ENCODE results near the gene ATP7A. TPM values are rescaled to one million over a fixed set of nuclear protein-coding genes. Genes with fewer than 3 reads are reported as not detected.

ATP7A gene
- total and polyA plus RNA-seq, 2 donors (not counting 1 experiment from before 2014, with no cell fraction given) = 2.7 to 12.4 TPM

DNA sequence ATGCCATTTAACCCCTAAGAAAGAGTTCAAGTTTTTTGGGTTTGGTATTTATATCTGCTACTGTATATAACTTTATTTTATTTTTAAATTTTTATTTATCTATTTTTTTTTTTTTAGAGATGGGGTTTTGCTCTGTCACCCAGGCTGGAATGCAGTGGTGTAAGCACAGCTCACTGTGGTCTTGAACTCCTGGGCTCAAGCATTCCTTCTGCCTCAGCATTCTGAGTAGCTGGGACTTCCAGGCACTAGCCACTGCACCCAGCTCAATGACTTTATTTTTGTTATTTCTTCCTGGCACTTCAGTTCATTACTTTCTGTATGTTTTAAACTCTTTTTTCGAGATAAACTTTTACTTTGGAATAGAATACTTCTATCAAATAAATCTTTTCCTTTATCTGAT is 101.4 kb downstream of the ATP7A start:
- POLR2A ChIA-PET = no interaction called here
- no peaks in the 10 kb centered on the region for H3K27me3 ChIP-seq (replicated peaks in 1 of 4; ENCODE audit: control extremely low read depth in 1 of 4, control insufficient read depth in 3 of 4, insufficient read depth in 4 of 4, low read length in 3 of 4)
- H3K4me2 ChIP-seq (replicated peaks; ENCODE audit: low read depth, low read length, poor library complexity, severe bottlenecking) = no peak overlapping the region
- no CpG with 5 or more reads among the region's 1 CpG for WGBS (ENCODE audit: insufficient coverage)
- H3K27ac ChIP-seq (ENCODE audit: low read length in 2 of 2) = no peak overlapping the region
- CTCF ChIA-PET = interaction anchor here (2.0 kb wide), 1 partner anchor 13 kb away, joined by 5 read pairs; no protein-coding TSS in a partner anchor
- no peak overlapping the region for H3K27ac Mint-ChIP-seq
- H3K36me3 ChIP-seq (replicated peaks in 1 of 2; ENCODE audit: control extremely low read depth in 1 of 2, control insufficient read depth in 1 of 2, extremely low read depth in 1 of 2, insufficient read depth in 2 of 2, low read length in 1 of 2) = no peaks in the 10 kb centered on the region
- no peaks in the 10 kb centered on the region for H3K4me1 ChIP-seq (ENCODE audit: control insufficient read depth in 2 of 2, insufficient read depth in 2 of 2, low read length in 2 of 2)
- no peak overlapping the region for H3K9ac ChIP-seq (ENCODE audit: low read length)
- ATAC-seq (ENCODE audit: low read depth) (no peak), DNase-seq (no peak)
- no peak for TF ChIP-seq EZH2 (IDR thresholded peaks at IDR 0.05; ENCODE audit: borderline replicate concordance, insufficient read depth, low read depth, low read length, poor library complexity, severe bottlenecking)
- TF ChIP-seq, protein P1, sequence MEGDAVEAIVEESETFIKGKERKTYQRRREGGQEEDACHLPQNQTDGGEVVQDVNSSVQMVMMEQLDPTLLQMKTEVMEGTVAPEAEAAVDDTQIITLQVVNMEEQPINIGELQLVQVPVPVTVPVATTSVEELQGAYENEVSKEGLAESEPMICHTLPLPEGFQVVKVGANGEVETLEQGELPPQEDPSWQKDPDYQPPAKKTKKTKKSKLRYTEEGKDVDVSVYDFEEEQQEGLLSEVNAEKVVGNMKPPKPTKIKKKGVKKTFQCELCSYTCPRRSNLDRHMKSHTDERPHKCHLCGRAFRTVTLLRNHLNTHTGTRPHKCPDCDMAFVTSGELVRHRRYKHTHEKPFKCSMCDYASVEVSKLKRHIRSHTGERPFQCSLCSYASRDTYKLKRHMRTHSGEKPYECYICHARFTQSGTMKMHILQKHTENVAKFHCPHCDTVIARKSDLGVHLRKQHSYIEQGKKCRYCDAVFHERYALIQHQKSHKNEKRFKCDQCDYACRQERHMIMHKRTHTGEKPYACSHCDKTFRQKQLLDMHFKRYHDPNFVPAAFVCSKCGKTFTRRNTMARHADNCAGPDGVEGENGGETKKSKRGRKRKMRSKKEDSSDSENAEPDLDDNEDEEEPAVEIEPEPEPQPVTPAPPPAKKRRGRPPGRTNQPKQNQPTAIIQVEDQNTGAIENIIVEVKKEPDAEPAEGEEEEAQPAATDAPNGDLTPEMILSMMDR (IDR thresholded peaks at IDR 0.05) = no peak
- H3K4me1 Mint-ChIP-seq = no peaks in the 10 kb centered on the region
- no peak overlapping the region for H2AFZ ChIP-seq (ENCODE audit: insufficient read depth, low read depth, low read length, poor library complexity, severe bottlenecking)
- H3K9me3 ChIP-seq (ENCODE audit: control extremely low read depth in 1 of 3, control insufficient read depth in 2 of 3, insufficient read depth in 1 of 3, low read length in 2 of 3) = no peaks in the 10 kb centered on the region
- no peaks in the 10 kb centered on the region for H3K27me3 Mint-ChIP-seq
- no peak overlapping the region for H3K4me3 Mint-ChIP-seq
- no peaks in the 10 kb centered on the region for H4K20me1 ChIP-seq (ENCODE audit: control insufficient read depth, insufficient read depth, low read length, poor library complexity, severe bottlenecking)
- H3K79me2 ChIP-seq (ENCODE audit: control insufficient read depth, insufficient read depth, low read length) = no peaks in the 10 kb centered on the region
- no peak overlapping the region for H3K4me3 ChIP-seq (ENCODE audit: control extremely low read depth in 1 of 5, extremely low read depth in 1 of 5, insufficient read depth in 1 of 5, low read depth in 2 of 5, low read length in 4 of 5)
- H3K9me3 Mint-ChIP-seq (ENCODE audit: insufficient read depth) = no peaks in the 10 kb centered on the region
- intact Hi-C loops (cut with micrococcal nuclease) = no loop called here

DNA sequence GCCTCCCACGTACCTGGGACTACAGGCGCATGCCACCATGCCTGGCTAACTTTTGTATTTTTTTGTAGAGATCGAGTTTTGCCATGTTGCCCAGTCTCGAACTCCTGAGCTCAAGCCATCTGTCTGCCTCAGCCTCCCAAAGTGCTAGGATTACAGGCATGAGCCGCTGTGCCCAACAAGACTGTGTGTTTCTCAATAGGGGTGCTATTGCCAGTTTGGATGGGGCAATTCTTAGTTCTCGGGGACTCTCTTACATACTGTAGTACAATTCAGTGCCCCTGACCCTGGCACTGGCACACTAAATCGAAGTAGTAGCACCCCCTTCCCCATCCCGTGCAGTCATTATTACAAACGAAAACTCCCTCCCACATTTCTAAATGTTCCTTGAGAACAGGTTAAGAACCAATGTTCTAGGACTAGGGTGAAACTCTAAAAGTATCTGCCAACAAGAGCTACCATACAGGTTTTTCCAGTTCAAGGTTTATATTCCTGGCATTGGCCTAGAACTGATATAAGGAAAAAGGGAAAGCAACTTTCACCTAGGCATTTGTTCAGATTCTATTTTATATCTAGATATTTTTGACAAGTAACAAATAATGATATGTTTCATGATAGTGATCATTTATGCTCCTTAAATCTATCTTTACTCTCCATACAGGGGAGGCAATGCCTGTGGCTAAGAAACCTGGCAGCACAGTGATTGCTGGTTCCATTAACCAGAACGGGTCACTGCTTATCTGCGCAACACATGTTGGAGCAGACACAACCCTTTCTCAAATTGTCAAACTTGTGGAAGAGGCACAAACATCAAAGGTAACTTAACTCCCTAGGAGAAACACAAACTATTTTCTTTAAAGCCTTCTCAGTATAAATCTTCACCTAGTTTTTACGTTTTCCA is 109.3 kb downstream of the ATP7A start:
- WGBS (ENCODE audit: insufficient coverage) = 96% methylated on average over 3 of the region's 12 CpGs
- no peak overlapping the region for H2AFZ ChIP-seq (ENCODE audit: insufficient read depth, low read depth, low read length, poor library complexity, severe bottlenecking)

More for the DNA sequence above, 109.3 kb downstream of the ATP7A start:
- Mint-ChIP-seq H3K4me3 (no peak overlapping the region), H3K27me3 (no peaks in the 10 kb centered on the region), H3K4me1 (no peaks in the 10 kb centered on the region), H3K27ac (no peak overlapping the region), H3K9me3 (ENCODE audit: insufficient read depth) (no peaks in the 10 kb centered on the region)
- no peaks in the 10 kb centered on the region for H4K20me1 ChIP-seq (ENCODE audit: control insufficient read depth, insufficient read depth, low read length, poor library complexity, severe bottlenecking)
- no peak overlapping the region for H3K9ac ChIP-seq (ENCODE audit: low read length)
- DNase-seq (no peak), ATAC-seq (ENCODE audit: low read depth) (no peak)
- H3K9me3 ChIP-seq (ENCODE audit: control extremely low read depth in 1 of 3, control insufficient read depth in 2 of 3, insufficient read depth in 1 of 3, low read length in 2 of 3) = no peaks in the 10 kb centered on the region
- H3K27me3 ChIP-seq (replicated peaks in 1 of 4; ENCODE audit: control extremely low read depth in 1 of 4, control insufficient read depth in 3 of 4, insufficient read depth in 4 of 4, low read length in 3 of 4) = no peaks in the 10 kb centered on the region
- H3K4me1 ChIP-seq (ENCODE audit: control insufficient read depth in 2 of 2, insufficient read depth in 2 of 2, low read length in 2 of 2) = no peaks in the 10 kb centered on the region
- TF ChIP-seq EZH2 (IDR thresholded peaks at IDR 0.05; ENCODE audit: borderline replicate concordance, insufficient read depth, low read depth, low read length, poor library complexity, severe bottlenecking) = no peak
- TF ChIP-seq, protein P1 (IDR thresholded peaks at IDR 0.05) = no peak
- H3K4me2 ChIP-seq (replicated peaks; ENCODE audit: low read depth, low read length, poor library complexity, severe bottlenecking) = no peak overlapping the region
- POLR2A ChIA-PET = no interaction called here
- CTCF ChIA-PET = no interaction called here
- no peak overlapping the region for H3K27ac ChIP-seq (ENCODE audit: low read length in 2 of 2)
- H3K4me3 ChIP-seq (ENCODE audit: control extremely low read depth in 1 of 5, extremely low read depth in 1 of 5, insufficient read depth in 1 of 5, low read depth in 2 of 5, low read length in 4 of 5) = no peak overlapping the region
- intact Hi-C loops (cut with micrococcal nuclease) = no loop called here
- H3K79me2 ChIP-seq (ENCODE audit: control insufficient read depth, insufficient read depth, low read length) = no peaks in the 10 kb centered on the region
- peaks cover 0 to 2% of the 10 kb centered on the region in 2 experiments for H3K36me3 ChIP-seq (replicated peaks in 1 of 2; ENCODE audit: control extremely low read depth in 1 of 2, control insufficient read depth in 1 of 2, extremely low read depth in 1 of 2, insufficient read depth in 2 of 2, low read length in 1 of 2)

Measured in B cell (primary cell).